MM.1S (cell line): ENCODE results near the gene TAF4B.

ENCODE experiments used
- DNase-seq: peaks from one replicate; pipeline ENCODE4 v3.0.0-alpha.2; 2015
- H2AFZ ChIP-seq: fragments of 300-600 bp; sonication (generic); 2 replicates; pipeline ENCODE4 v1.6.0; 2016; ENCODE audit warnings: antibody characterized with exemption, low read length
- H3F3A ChIP-seq: fragments of 300-600 bp; sonication (generic); 2 replicates; pipeline ENCODE4 v1.6.1; 2016; ENCODE audit warnings: mild to moderate bottlenecking, antibody characterized with exemption, low read length, moderate library complexity, mixed read lengths; ENCODE audit not compliant: insufficient read depth
- H3K27ac ChIP-seq: fragments of 300-600 bp; sonication (generic); 2 replicates; pipeline ENCODE4 v1.5.1; 2016; ENCODE audit warnings: mild to moderate bottlenecking, low read length
- H3K27me3 ChIP-seq: fragments of 300-600 bp; sonication (generic); replicated peaks from 2 replicates; pipeline ENCODE4 v1.6.0; 2016; ENCODE audit warnings: low read length; ENCODE audit not compliant: insufficient read depth
- H3K36me3 ChIP-seq: fragments of 300-600 bp; sonication (generic); replicated peaks from 2 replicates; pipeline ENCODE4 v1.6.1; 2016; ENCODE audit warnings: mild to moderate bottlenecking, low read length, mixed read lengths; ENCODE audit not compliant: insufficient read depth
- H3K4me1 ChIP-seq: fragments of 300-600 bp; sonication (generic); 2 replicates; pipeline ENCODE4 v1.6.1; 2016; ENCODE audit warnings: low read length, mixed read lengths
- H3K4me2 ChIP-seq: fragments of 300-600 bp; sonication (generic); 2 replicates; pipeline ENCODE4 v1.6.0; 2016; ENCODE audit warnings: low read depth, low read length
- H3K4me3 ChIP-seq: fragments of 300-600 bp; sonication (generic); 2 replicates; pipeline ENCODE4 v1.5.1; 2016; ENCODE audit warnings: low read length, mixed read lengths
- H3K79me2 ChIP-seq: fragments of 300-600 bp; sonication (generic); 2 replicates; pipeline ENCODE4 v1.6.1; 2016; ENCODE audit warnings: mixed run types, low read length, mixed read lengths
- H3K9ac ChIP-seq: fragments of 300-600 bp; sonication (generic); 2 replicates; pipeline ENCODE4 v1.6.1; 2016; ENCODE audit warnings: low read length, mixed read lengths
- H3K9me2 ChIP-seq: fragments of 300-600 bp; sonication (generic); replicated peaks from 2 replicates; pipeline ENCODE4 v1.6.1; 2016; ENCODE audit warnings: mild to moderate bottlenecking, low read length, mixed read lengths; ENCODE audit not compliant: insufficient read depth
- H3K9me3 ChIP-seq: fragments of 300-600 bp; sonication (generic); replicated peaks from 2 replicates; pipeline ENCODE4 v1.6.1; 2016; ENCODE audit warnings: mild to moderate bottlenecking, low read length, mixed read lengths; ENCODE audit not compliant: insufficient read depth
- H4K20me1 ChIP-seq: fragments of 300-600 bp; sonication (generic); 2 replicates; pipeline ENCODE4 v1.6.1; 2016; ENCODE audit warnings: mild to moderate bottlenecking, low read length, moderate library complexity, mixed read lengths; ENCODE audit not compliant: insufficient read depth
- EZH2 ChIP-seq: fragments of 300-600 bp; sonication (generic); optimal IDR thresholded peaks from 2 replicates; pipeline ENCODE3; 2017; ENCODE audit warnings: low read depth, mild to moderate bottlenecking, antibody characterized with exemption, low read length, mixed read lengths
- EZH2phosphoT487 ChIP-seq: fragments of 300-600 bp; sonication (generic); IDR thresholded peaks from 2 replicates; pipeline ENCODE4 v1.6.1; 2018; ENCODE audit warnings: antibody characterized with exemption, low read length
- TF ChIP-seq, protein P1 (sequence below): fragments of 300-600 bp; sonication (generic); IDR thresholded peaks from 2 replicates; pipeline ENCODE4 v1.5.1; 2016; ENCODE audit warnings: antibody characterized with exemption, low read length, mixed read lengths

TAF4B gene

DNA sequence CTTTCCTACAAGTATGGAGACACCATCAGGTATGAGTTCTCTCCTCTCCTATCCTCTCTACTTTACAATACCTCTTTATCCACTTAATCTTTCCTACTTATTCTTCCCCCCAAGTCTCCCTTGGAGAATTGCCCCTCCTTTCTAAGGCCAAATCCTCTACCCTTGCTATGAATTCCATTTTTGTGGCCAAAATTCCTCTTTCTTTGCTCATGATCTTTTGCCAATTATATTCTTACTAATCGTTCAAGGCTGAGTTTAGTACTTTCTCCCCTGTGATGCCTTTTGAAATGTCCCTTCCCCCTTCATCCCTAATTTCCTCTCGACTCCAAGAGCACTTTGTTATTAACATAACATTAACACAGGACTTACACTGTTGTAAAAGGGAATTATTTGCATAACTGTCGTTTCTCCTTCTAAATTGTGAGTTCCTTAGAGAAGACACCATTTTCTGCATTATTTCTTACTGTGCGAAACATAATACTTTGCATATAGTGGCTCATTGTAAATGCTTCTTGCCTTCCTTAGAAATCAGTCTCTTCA lies 188.7 kb downstream of the TAF4B start:
- DNase-seq = no peak
- H3K4me1 ChIP-seq = 0 out of 2 replicates have a peak, but pooled peaks cover 6% of the 10 kb centered on the region
- no peak overlapping the region for H3K4me2 ChIP-seq
- no peaks in the 10 kb centered on the region for H3F3A ChIP-seq
- no peaks in the 10 kb centered on the region for H3K36me3 ChIP-seq
- H3K27me3 ChIP-seq = no peaks in the 10 kb centered on the region
- H3K79me2 ChIP-seq = no peaks in the 10 kb centered on the region
- H3K9me2 ChIP-seq = no peaks in the 10 kb centered on the region
- H3K9ac ChIP-seq = no peak overlapping the region
- no peaks in the 10 kb centered on the region for H3K9me3 ChIP-seq
- no peak overlapping the region for H2AFZ ChIP-seq
- no peaks in the 10 kb centered on the region for H4K20me1 ChIP-seq
- H3K27ac ChIP-seq = no peak overlapping the region
- no peak overlapping the region for H3K4me3 ChIP-seq
- no peak for TF ChIP-seq EZH2
- TF ChIP-seq, protein P1, sequence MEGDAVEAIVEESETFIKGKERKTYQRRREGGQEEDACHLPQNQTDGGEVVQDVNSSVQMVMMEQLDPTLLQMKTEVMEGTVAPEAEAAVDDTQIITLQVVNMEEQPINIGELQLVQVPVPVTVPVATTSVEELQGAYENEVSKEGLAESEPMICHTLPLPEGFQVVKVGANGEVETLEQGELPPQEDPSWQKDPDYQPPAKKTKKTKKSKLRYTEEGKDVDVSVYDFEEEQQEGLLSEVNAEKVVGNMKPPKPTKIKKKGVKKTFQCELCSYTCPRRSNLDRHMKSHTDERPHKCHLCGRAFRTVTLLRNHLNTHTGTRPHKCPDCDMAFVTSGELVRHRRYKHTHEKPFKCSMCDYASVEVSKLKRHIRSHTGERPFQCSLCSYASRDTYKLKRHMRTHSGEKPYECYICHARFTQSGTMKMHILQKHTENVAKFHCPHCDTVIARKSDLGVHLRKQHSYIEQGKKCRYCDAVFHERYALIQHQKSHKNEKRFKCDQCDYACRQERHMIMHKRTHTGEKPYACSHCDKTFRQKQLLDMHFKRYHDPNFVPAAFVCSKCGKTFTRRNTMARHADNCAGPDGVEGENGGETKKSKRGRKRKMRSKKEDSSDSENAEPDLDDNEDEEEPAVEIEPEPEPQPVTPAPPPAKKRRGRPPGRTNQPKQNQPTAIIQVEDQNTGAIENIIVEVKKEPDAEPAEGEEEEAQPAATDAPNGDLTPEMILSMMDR = no peak

DNA sequence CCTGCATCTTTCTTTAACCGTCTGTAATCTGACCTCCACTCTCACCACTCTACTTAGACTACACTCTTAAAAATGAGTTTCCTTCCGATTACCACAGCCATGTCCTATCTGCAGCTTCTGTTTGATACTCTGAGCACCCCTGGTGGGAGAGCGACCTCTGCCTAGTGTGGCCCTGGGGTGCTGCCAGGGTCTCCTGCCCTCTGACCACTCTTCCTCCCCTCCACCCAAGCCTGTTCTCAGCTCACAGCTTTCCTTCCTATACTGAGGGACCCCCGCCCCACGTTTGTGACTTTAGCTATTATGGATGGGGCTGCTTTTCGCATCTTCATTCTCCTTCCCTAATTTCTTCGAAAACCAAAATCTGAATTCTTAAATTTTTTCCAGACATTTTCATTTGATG lies 189.4 kb downstream of the TAF4B start:
- Histone ChIP-seq H3K79me2 (no peaks in the 10 kb centered on the region), H3K27ac (no peak overlapping the region), H3K9ac (no peak overlapping the region), H4K20me1 (no peaks in the 10 kb centered on the region), H3K27me3 (no peaks in the 10 kb centered on the region), H2AFZ (no peak overlapping the region), H3K4me3 (no peak overlapping the region), H3K9me3 (no peaks in the 10 kb centered on the region), H3F3A (no peaks in the 10 kb centered on the region), H3K4me1 (no peaks in the 10 kb centered on the region), H3K36me3 (no peaks in the 10 kb centered on the region), H3K9me2 (no peaks in the 10 kb centered on the region), H3K4me2 (no peak overlapping the region)
- TF ChIP-seq EZH2 (no peak), EZH2phosphoT487 (no peak)
- TF ChIP-seq, protein P1 = no peak
- no peak for DNase-seq

DNA sequence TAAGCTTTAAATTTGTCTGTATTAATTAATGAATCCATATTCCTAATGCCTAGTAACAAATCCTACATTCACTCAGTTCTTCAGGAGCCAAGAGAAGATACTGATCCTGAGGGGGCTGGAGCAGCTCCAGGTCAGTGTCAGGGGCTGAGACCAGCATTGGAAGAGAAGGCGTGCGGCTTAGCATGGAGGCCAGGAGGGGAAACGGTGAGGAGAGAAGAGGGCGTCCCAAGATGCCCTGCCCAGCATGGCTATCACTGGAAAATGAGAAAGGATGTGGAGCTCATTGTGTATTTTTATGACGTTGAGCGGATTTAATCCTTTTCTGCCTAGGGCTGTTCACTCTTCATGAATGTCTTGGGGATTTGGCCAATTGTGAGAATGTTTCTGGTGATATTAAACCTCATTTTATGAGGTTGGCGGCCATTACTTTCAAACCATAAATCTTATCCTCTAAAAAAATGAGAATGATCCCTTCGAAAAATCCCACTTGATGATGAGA lies 190.5 kb downstream of the TAF4B start:
- no peak overlapping the region for H3K9ac ChIP-seq
- no peaks in the 10 kb centered on the region for H3F3A ChIP-seq
- no peaks in the 10 kb centered on the region for H3K4me1 ChIP-seq
- no peak overlapping the region for H3K27ac ChIP-seq
- DNase-seq = no peak
- no peaks in the 10 kb centered on the region for H3K36me3 ChIP-seq
- H2AFZ ChIP-seq = no peak overlapping the region
- no peak overlapping the region for H3K4me2 ChIP-seq
- TF ChIP-seq, protein P1 = no peak
- no peak for TF ChIP-seq EZH2
- no peak for TF ChIP-seq EZH2phosphoT487
- no peaks in the 10 kb centered on the region for H3K9me3 ChIP-seq
- no peaks in the 10 kb centered on the region for H3K27me3 ChIP-seq
- H3K4me3 ChIP-seq = no peak overlapping the region
- H3K79me2 ChIP-seq = no peaks in the 10 kb centered on the region
- H3K9me2 ChIP-seq = no peaks in the 10 kb centered on the region
- no peaks in the 10 kb centered on the region for H4K20me1 ChIP-seq
